NCI-H2196 treated with DMSO at 0.1 percent for 48 hours (cell line): ENCODE measurements around the gene ARFGAP1.

ENCODE experiments used
- DNase-seq: peaks from one replicate; lab custom pipeline; 2025; ENCODE audit not compliant: unreplicated experiment; lab: John Stamatoyannopoulos, UW

The ARFGAP1 gene

GRCh38 chr20:63272105-63273058, at the start of gene ARFGAP1:
ARFGAP1 (plus strand) TSS chr20:63272813; CDS start chr20:63275581, 2,768 bp downstream.
- DNase-seq, result peak; percentile 79

- DNase-seq, result no peak
Observed at GRCh38 chr20:63223121-63223825, 49.3 kb upstream of the ARFGAP1 start.

GRCh38 chr20:63223826-63224207, 48.8 kb upstream of the ARFGAP1 start:
- no peak for DNase-seq

GRCh38 chr20:63224412-63225081, 48.1 kb upstream of the ARFGAP1 start:
- peak; percentile 65 for DNase-seq

- DNase-seq, result peak; percentile 64
Observed at GRCh38 chr20:63225082-63225454, 47.5 kb upstream of the ARFGAP1 start.

DNA sequence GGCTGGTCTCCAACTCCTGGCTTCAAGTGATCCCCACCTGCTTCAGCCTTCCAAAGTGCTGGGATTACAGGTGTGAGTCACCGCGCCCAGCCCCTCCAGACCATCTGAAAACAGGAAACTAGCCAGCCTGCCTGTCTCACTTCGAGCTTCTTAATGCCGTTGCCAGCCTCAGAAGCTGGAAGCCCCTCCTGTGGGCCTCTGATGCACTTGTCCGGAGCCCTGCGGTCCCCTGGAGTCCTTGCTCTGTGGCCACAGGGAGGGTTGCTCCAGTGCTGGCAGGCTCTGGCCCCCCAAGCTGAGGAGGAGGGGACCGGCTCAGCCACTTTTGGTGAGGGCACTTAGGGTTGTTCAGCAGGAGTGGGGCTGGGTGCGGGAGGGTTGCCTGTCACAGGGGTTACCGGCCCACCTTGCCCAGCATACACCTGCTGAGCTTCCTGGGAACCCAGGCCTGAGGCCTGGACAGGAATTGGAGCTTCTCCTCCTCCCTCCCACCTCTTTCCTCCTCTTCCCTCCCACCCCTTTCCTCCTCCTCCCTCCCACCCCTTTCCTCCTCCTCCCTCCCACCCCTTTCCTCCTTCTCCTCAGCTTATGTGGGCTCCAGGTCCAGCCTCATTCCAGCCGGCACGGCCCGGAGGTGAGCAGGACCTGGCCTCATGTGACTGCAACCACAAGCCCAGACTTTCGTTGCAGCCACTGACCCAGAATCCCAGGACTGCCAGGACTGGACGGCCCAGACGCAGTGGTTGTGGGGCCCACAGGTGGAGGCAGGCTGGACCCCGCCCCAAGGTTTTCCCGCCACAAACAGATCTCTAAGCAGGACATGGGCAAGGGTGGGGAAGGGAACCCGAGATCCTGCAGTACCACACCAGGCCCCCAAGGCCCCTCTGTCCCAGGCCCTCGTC, 46.3 kb upstream of the ARFGAP1 start:
- no peak for DNase-seq

GRCh38 chr20:63227260-63227659, 45.4 kb upstream of the ARFGAP1 start:
- DNase-seq, result no peak

DNA sequence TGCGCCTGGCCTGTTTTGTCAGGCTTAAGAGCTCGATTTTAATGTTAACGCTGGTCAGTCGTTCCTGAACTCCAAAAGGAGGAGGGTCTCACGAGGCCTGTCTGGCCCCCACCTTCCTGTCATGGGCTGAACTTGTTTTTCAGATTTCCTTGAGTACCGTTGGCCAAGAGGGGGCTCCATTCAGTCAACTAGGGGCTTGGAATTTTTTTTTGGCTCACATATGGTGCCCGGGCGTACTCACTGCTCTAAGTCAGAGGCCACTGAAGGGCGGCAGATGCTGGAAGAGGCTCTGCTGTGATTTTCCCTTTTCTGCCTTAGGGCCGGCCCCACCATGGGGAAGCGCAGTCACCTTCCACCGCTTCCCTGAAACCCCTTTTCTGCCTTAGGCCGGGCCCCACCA, 43.8 kb upstream of the ARFGAP1 start:
- DNase-seq, result no peak

DNA sequence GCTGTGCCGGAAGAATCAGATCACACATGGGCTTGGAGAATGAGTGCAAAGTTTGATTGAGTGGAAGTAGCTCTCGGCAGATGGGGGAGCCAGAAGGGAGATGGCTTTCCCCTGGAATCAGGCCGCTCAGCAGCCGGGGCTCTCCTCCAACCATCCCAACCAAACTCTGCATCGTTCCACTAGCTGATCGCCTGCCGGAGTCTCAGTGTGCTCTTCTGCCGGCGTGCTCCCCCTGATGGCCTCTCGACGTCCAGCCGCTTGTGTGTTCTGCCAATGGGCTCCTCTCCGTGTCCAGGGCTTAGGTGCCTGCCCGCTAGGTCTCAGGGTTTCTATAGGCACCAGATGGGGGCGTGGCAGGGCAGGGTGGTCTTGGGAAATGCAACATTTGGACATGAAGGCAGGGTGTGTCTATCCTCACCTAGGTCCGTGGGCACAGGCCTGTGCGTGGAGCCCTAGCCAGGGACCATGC, 41.8 kb upstream of the ARFGAP1 start:
- DNase-seq, result no peak

DNA sequence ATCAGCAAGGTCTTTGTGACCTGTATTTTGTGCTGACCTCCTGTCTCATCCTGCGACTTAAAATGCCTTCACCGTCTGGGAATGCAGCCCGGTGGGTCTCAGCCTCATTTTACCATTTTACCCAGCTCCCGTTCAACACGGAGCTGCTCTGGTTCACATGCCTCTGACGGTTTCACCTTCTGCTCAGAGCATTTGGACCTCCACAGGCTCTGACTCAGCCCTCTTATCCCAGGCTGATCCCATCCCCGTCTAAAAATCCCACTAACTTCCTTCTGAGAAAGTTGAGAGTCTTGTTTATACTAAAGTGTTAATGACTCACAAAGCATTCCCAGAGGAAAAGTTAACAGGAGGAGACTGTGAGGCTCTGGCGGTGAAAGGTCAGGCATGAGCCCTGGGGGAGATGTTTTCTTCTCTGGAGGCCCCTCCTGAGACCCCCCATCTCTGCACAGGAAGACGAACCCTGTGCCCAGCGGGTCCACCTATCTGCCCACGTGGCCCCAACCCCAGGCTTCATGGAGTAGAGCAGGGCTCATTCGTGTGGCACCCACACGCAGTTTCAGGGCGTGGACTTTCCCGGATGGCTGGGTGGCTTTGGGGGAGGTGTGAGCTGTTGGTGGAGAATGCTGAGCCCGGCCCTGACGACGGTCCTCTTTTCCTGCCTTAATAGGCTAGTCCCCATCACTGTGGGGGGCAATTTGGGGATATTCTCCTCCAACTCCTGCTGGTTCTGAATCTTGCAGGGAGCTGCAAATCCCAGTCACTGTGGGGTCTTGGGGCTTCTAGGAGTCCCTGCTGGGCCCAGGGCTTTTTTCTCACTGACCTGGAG, 40.2 kb upstream of the ARFGAP1 start:
- no peak for DNase-seq

GRCh38 chr20:63233061-63233344, 39.6 kb upstream of the ARFGAP1 start:
- DNase-seq, result no peak

- no peak for DNase-seq
Observed at GRCh38 chr20:63233924-63234323, 38.7 kb upstream of the ARFGAP1 start.

GRCh38 chr20:63234693-63235398, 37.8 kb upstream of the ARFGAP1 start:
- DNase-seq, result no peak

DNA sequence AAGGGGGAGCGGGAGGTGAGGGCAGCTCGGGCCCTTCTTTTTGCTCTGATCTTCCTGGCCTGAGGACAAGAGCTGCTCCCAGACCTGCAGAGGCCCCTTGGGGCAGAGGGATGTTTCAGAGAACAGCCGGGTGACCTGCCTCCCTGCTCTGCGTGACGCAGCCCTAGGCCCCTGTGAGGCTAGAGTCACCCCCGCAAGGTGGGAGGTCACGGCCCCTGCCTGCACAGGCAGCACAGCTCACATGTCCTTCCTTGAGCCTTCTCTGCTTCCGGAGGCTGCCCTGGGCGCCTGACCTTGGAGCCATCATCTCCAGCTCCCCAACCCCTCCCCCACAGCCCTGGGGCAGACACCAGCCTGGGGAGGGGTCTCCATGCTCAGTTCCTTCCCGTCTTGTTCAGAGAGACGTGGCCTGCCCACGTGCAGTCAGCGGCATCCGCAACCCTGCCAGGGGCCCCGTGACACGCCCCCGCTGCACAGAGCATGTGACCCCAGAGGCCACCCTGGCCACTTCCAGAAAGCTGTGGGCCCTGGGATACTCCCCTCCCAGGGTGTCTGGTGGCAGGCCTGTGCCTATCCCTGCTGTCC, 37.1 kb upstream of the ARFGAP1 start, which contains the start of gene BIRC7:
Gene BIRC7, plus strand, starts transcription at position 507 of the 585 bp plus-strand sequence. CDS start 192 bp downstream, outside the sequence.
- DNase-seq, result no peak

DNA sequence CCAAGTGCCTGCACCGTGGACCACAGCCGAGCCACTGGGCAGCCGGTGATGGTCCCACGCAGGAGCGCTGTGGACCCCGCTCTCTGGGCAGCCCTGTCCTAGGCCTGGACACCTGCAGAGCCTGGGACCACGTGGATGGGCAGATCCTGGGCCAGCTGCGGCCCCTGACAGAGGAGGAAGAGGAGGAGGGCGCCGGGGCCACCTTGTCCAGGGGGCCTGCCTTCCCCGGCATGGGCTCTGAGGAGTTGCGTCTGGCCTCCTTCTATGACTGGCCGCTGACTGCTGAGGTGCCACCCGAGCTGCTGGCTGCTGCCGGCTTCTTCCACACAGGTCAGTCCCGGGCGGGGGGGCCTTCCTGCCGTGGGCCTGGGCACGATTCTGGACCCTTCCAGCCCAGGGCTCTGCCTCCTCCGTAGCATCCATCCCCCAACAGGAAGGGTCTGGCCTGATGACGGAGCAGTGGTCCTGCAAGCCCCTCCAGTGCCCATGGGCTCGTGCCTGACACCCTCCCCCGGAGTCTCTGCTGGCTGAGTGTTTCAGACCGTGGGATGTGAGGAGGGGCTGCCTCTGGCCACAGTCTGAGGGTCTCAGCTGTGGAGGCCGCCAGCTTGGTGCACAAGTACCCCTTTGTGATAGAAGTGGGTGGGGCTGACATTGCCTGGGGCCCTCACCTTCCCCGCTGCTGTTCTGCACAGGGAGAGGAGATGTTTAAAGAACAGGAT, 36.3 kb upstream of the ARFGAP1 start:
- no peak for DNase-seq

- DNase-seq, result no peak
Observed at GRCh38 chr20:63238031-63238430, 34.6 kb upstream of the ARFGAP1 start.

GRCh38 chr20:63238514-63239125, 34.0 kb upstream of the ARFGAP1 start:
- no peak for DNase-seq

- no peak for DNase-seq
Observed at GRCh38 chr20:63239431-63239830, 33.2 kb upstream of the ARFGAP1 start.
